ENCODE results near the gene GPBP1.
"Not testable (repeated sequence)": the region's sequence is repeated elsewhere in the genome, so short reads cannot be mapped to it uniquely, and the experiment has no call there.

DNA sequence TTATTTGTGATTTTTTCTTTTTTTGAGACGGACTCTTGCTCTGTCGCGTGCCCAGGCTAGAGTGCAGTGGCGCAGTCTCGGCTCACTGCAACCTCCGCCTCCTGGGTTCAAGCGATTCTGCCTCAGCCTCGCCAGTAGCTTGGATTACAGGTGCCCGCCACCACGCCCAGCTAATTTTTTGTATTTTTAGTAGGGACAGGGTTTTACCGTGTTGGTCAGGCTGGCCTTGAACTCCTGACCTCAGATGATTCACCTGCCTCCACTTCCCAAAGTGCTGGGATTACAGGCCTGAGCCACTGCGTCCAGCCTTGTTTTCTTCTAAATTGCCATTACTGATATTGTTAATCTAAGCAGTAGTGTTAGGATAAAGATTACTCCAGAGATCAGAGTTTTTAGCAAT is 4.4 kb downstream of the GPBP1 start:
- TF ChIP-seq POLR2A (IDR thresholded peaks at IDR 0.05; ENCODE audit: low read length); GATA1 (IDR thresholded peaks at IDR 0.05; ENCODE audit: low read depth, low read length): not testable (repeated sequence)

All from erythroblast (primary cell).